ENCODE measurements around the gene BNC2. TPM values are rescaled to one million over a fixed set of nuclear protein-coding genes. Genes with fewer than 3 reads are reported as not detected.

The BNC2 gene
- polyA plus RNA-seq, 1 experiment = 17.5 TPM

- TF ChIP-seq CTCF (IDR thresholded peaks at IDR 0.05; ENCODE audit: insufficient read depth, low read depth, low read length) = no peak
- DNase-seq (ENCODE audit: low read depth) = no peak
- CTCF ChIA-PET = no interaction called here
- Histone ChIP-seq H3K36me3 (ENCODE audit: control insufficient read depth, insufficient read depth, low read length) (no peaks in the 10 kb centered on the region), H3K4me3 (ENCODE audit: low read depth, low read length) (no peak overlapping the region), H3K27me3 (ENCODE audit: control insufficient read depth, insufficient read depth, low read length) (no peaks in the 10 kb centered on the region)
- POLR2A ChIA-PET = interaction anchor here (1.2 kb wide), 1 partner anchor 32 kb away, joined by 5 read pairs; no protein-coding TSS in a partner anchor
Observed at GRCh38 chr9:16794103-16794502, 76.4 kb downstream of the BNC2 start.

- ChIA-PET POLR2A (no interaction called here), CTCF (no interaction called here)
- Histone ChIP-seq H3K36me3 (ENCODE audit: control insufficient read depth, insufficient read depth, low read length) (no peaks in the 10 kb centered on the region), H3K27me3 (ENCODE audit: control insufficient read depth, insufficient read depth, low read length) (no peaks in the 10 kb centered on the region), H3K4me3 (ENCODE audit: low read depth, low read length) (no peak overlapping the region)
- DNase-seq (ENCODE audit: low read depth) = no peak
- no peak for TF ChIP-seq CTCF (IDR thresholded peaks at IDR 0.05; ENCODE audit: insufficient read depth, low read depth, low read length)
Observed at GRCh38 chr9:16787724-16788123, 82.7 kb downstream of the BNC2 start.

- no peaks in the 10 kb centered on the region for H3K27me3 ChIP-seq (ENCODE audit: control insufficient read depth, insufficient read depth, low read length)
- CTCF ChIA-PET = interaction anchor here (0.6 to 1.3 kb wide), 2 partner anchors 32 to 56 kb away, joined by 3 read pairs; no protein-coding TSS in a partner anchor
- POLR2A ChIA-PET = no interaction called here
- DNase-seq (ENCODE audit: low read depth) = no peak
- TF ChIP-seq CTCF (IDR thresholded peaks at IDR 0.05; ENCODE audit: insufficient read depth, low read depth, low read length) = no peak
- no peak overlapping the region for H3K4me3 ChIP-seq (ENCODE audit: low read depth, low read length)
- H3K36me3 ChIP-seq (ENCODE audit: control insufficient read depth, insufficient read depth, low read length) = no peaks in the 10 kb centered on the region
Observed at GRCh38 chr9:16784002-16784401, 86.5 kb downstream of the BNC2 start.

GRCh38 chr9:16782490-16782889 lies 88.0 kb downstream of the BNC2 start:
- POLR2A ChIA-PET = no interaction called here
- CTCF ChIA-PET = no interaction called here

GRCh38 chr9:16775330-16775729 lies 95.1 kb downstream of the BNC2 start:
- POLR2A ChIA-PET = no interaction called here

More at GRCh38 chr9:16782490-16782889, 88.0 kb downstream of the BNC2 start:
- Histone ChIP-seq H3K27me3 (ENCODE audit: control insufficient read depth, insufficient read depth, low read length) (no peaks in the 10 kb centered on the region), H3K36me3 (ENCODE audit: control insufficient read depth, insufficient read depth, low read length) (no peaks in the 10 kb centered on the region), H3K4me3 (ENCODE audit: low read depth, low read length) (no peak overlapping the region)
- no peak for DNase-seq (ENCODE audit: low read depth)
- no peak for TF ChIP-seq CTCF (IDR thresholded peaks at IDR 0.05; ENCODE audit: insufficient read depth, low read depth, low read length)

More at GRCh38 chr9:16775330-16775729, 95.1 kb downstream of the BNC2 start:
- peaks cover 3% of the 10 kb centered on the region; the same call in 1 of the 2 replicates for H3K36me3 ChIP-seq (ENCODE audit: control insufficient read depth, insufficient read depth, low read length)
- H3K27me3 ChIP-seq (ENCODE audit: control insufficient read depth, insufficient read depth, low read length) = no peaks in the 10 kb centered on the region
- CTCF ChIA-PET = interaction anchor here (0.6 kb wide), 1 partner anchor 200 kb away, joined by 3 read pairs; no protein-coding TSS in a partner anchor
- no peak for TF ChIP-seq CTCF (IDR thresholded peaks at IDR 0.05; ENCODE audit: insufficient read depth, low read depth, low read length)
- no peak for DNase-seq (ENCODE audit: low read depth)
- no peak overlapping the region for H3K4me3 ChIP-seq (ENCODE audit: low read depth, low read length)
